Mesenteric fat pad (tissue), 1 donor: Measurements from ENCODE around the gene TEKT5. TPM values are rescaled to one million over a fixed set of nuclear protein-coding genes. Genes with fewer than 3 reads are reported as not detected.
"Not testable (repeated sequence)": the region's sequence is repeated elsewhere in the genome, so short reads cannot be mapped to it uniquely, and the experiment has no call there.

Source experiments
- DNase-seq: peaks from one replicate; pipeline ENCODE4 v3.0.0-alpha.2; 2020; ENCODE audit warnings: low spot score
- total RNA-seq: library from RNA; stranded (reverse); fragmentation: NEBNext Ultra II Directional; extraction: Animal tissue kit (Norgen Biotek cat#: 25700); gene quantifications from one replicate; pipeline ENCODE4 v1.2.1, GENCODE V29; 2021
- donor health status: DM: yes; HTN: yes; CAD: no.

Gene TEKT5
- total RNA-seq, 1 donor from 2014 or later: not detected

- DNase-seq: peak; percentile 73
These were observed 9.0 kb downstream of the TEKT5 start for GRCh38 chr16:10685709-10686108.

- DNase-seq: peak; percentile 78
These were observed 10.1 kb downstream of the TEKT5 start for GRCh38 chr16:10684511-10685151.

GRCh38 chr16:10683170-10683569 is 11.6 kb downstream of the TEKT5 start:
- DNase-seq: peak; percentile 51

GRCh38 chr16:10682604-10683003 is 12.1 kb downstream of the TEKT5 start:
- peak; percentile 45 for DNase-seq

GRCh38 chr16:10681310-10682308 is 13.1 kb downstream of the TEKT5 start:
- DNase-seq: peak; percentile 65

GRCh38 chr16:10679921-10680320 is 14.8 kb downstream of the TEKT5 start:
- DNase-seq: peak; percentile 30

- not testable (repeated sequence) for DNase-seq
These were observed 15.3 kb downstream of the TEKT5 start for GRCh38 chr16:10679441-10679840.

- DNase-seq: no peak
These were observed 16.1 kb downstream of the TEKT5 start for GRCh38 chr16:10678655-10679054.

- DNase-seq: peak; percentile 67
These were observed 18.4 kb downstream of the TEKT5 start for GRCh38 chr16:10676284-10676683.

GRCh38 chr16:10675861-10676260 is 18.9 kb downstream of the TEKT5 start:
- peak; percentile 51 for DNase-seq

GRCh38 chr16:10675216-10675615 is 19.5 kb downstream of the TEKT5 start:
- peak; percentile 22 for DNase-seq

- no peak for DNase-seq
These were observed 23.0 kb downstream of the TEKT5 start for GRCh38 chr16:10671729-10672128.

GRCh38 chr16:10669791-10670190 is 24.9 kb downstream of the TEKT5 start:
- no peak for DNase-seq

GRCh38 chr16:10668322-10669045 is 26.2 kb downstream of the TEKT5 start:
- DNase-seq: no peak

- no peak for DNase-seq
These were observed 27.5 kb downstream of the TEKT5 start for GRCh38 chr16:10667239-10667638.

GRCh38 chr16:10666291-10666690 is 28.4 kb downstream of the TEKT5 start:
- no peak for DNase-seq

GRCh38 chr16:10665166-10665565 is 29.6 kb downstream of the TEKT5 start:
- no peak for DNase-seq

GRCh38 chr16:10664720-10665126 is 30.0 kb downstream of the TEKT5 start:
- no peak for DNase-seq

GRCh38 chr16:10663744-10664143 is 31.0 kb downstream of the TEKT5 start:
- DNase-seq: no peak

- no peak for DNase-seq
These were observed 31.6 kb downstream of the TEKT5 start for GRCh38 chr16:10663146-10663545.

- DNase-seq: no peak
These were observed 32.5 kb downstream of the TEKT5 start for GRCh38 chr16:10662212-10662611.

GRCh38 chr16:10661737-10662136 is 33.0 kb downstream of the TEKT5 start:
- DNase-seq: no peak
